SH-SY5Y (cell line): ENCODE measurements around the gene SLX4IP.

Experiments used
- GATA2 ChIP-seq: IDR thresholded peaks from 2 replicates; pipeline ENCODE4 v1.6.1; 2011; ENCODE audit warnings: mild to moderate bottlenecking, low read depth, low read length
- GATA3 ChIP-seq: IDR thresholded peaks from 2 replicates; pipeline ENCODE4 v1.6.1; 2011; ENCODE audit warnings: low read depth, mild to moderate bottlenecking, low read length, moderate library complexity

GRCh38 chr20:10665027-10665561 lies 230.0 kb downstream of the SLX4IP start:
- TF ChIP-seq GATA2 = no peak
- TF ChIP-seq GATA3 = no peak
